ENCODE measurements around the gene FABP7. TPM values are rescaled to one million over a fixed set of nuclear protein-coding genes. Genes with fewer than 3 reads are reported as not detected.
A peak's percentile ranks its signal among the peaks of the same experiment; 100 is the strongest.

FABP7 gene
- polyA plus RNA-seq, 1 donor = 0.13 TPM

GRCh38 chr6:122792766-122793165 is 13.2 kb downstream of the FABP7 start:
- H3K4me3 ChIP-seq (ENCODE audit: low read length) = no peak overlapping the region
- H3K9me3 ChIP-seq (ENCODE audit: control insufficient read depth, low read depth, low read length) = no peaks in the 10 kb centered on the region
- no CpG with 5 or more reads among the region's 2 CpGs for WGBS (ENCODE audit: insufficient coverage, low lambda C conversion rate)
- no peaks in the 10 kb centered on the region for H3K36me3 ChIP-seq (ENCODE audit: control insufficient read depth, insufficient read depth, low read length)
- peak in 1 of 2 donors; percentile 13 for DNase-seq
- peaks cover 32% of the 10 kb centered on the region for H3K4me1 ChIP-seq (ENCODE audit: control insufficient read depth, insufficient read depth, low read length)
- peak overlapping the region; percentile 88 for H3K27ac ChIP-seq (ENCODE audit: low read length)
- H3K27me3 ChIP-seq (ENCODE audit: control insufficient read depth, insufficient read depth, low read length) = no peaks in the 10 kb centered on the region

GRCh38 chr6:122797537-122797936 is 18.0 kb downstream of the FABP7 start:
- no peak overlapping the region for H3K4me3 ChIP-seq (ENCODE audit: low read length)
- no peaks in the 10 kb centered on the region for H3K36me3 ChIP-seq (ENCODE audit: control insufficient read depth, insufficient read depth, low read length)
- no peak for DNase-seq
- no peaks in the 10 kb centered on the region for H3K9me3 ChIP-seq (ENCODE audit: control insufficient read depth, low read depth, low read length)
- H3K4me1 ChIP-seq (ENCODE audit: control insufficient read depth, insufficient read depth, low read length) = peaks cover 45% of the 10 kb centered on the region
- H3K27me3 ChIP-seq (ENCODE audit: control insufficient read depth, insufficient read depth, low read length) = no peaks in the 10 kb centered on the region
- WGBS (ENCODE audit: insufficient coverage, low lambda C conversion rate) = no CpG with 5 or more reads among the region's 3 CpGs
- peak overlapping the region; percentile 71 for H3K27ac ChIP-seq (ENCODE audit: low read length)

- Histone ChIP-seq H3K9me3 (ENCODE audit: control insufficient read depth, low read depth, low read length) (no peaks in the 10 kb centered on the region), H3K27me3 (ENCODE audit: control insufficient read depth, insufficient read depth, low read length) (no peaks in the 10 kb centered on the region), H3K4me1 (ENCODE audit: control insufficient read depth, insufficient read depth, low read length) (peaks cover 39% of the 10 kb centered on the region), H3K4me3 (ENCODE audit: low read length) (no peak overlapping the region), H3K36me3 (ENCODE audit: control insufficient read depth, insufficient read depth, low read length) (no peaks in the 10 kb centered on the region), H3K27ac (ENCODE audit: low read length) (peak overlapping the region; percentile 71)
- peak; percentile 81 to 94 for DNase-seq
- WGBS (ENCODE audit: insufficient coverage, low lambda C conversion rate) = 0% methylated on average over 3 of the region's 6 CpGs
Observed at GRCh38 chr6:122798099-122798641, 18.7 kb downstream of the FABP7 start.

- peak in 1 of 2 donors; percentile 22 for DNase-seq
- H3K4me1 ChIP-seq (ENCODE audit: control insufficient read depth, insufficient read depth, low read length) = peaks cover 38% of the 10 kb centered on the region
- no peaks in the 10 kb centered on the region for H3K36me3 ChIP-seq (ENCODE audit: control insufficient read depth, insufficient read depth, low read length)
- H3K27ac ChIP-seq (ENCODE audit: low read length) = peak overlapping the region; percentile 71
- H3K4me3 ChIP-seq (ENCODE audit: low read length) = no peak overlapping the region
- WGBS (ENCODE audit: insufficient coverage, low lambda C conversion rate) = 57% methylated on average over 2 of the region's 4 CpGs
- no peaks in the 10 kb centered on the region for H3K9me3 ChIP-seq (ENCODE audit: control insufficient read depth, low read depth, low read length)
- H3K27me3 ChIP-seq (ENCODE audit: control insufficient read depth, insufficient read depth, low read length) = no peaks in the 10 kb centered on the region
Observed at GRCh38 chr6:122799140-122799745, 19.7 kb downstream of the FABP7 start.

GRCh38 chr6:122799916-122800686 is 20.6 kb downstream of the FABP7 start:
- Histone ChIP-seq H3K4me3 (ENCODE audit: low read length) (no peak overlapping the region), H3K9me3 (ENCODE audit: control insufficient read depth, low read depth, low read length) (no peaks in the 10 kb centered on the region), H3K36me3 (ENCODE audit: control insufficient read depth, insufficient read depth, low read length) (no peaks in the 10 kb centered on the region), H3K27me3 (ENCODE audit: control insufficient read depth, insufficient read depth, low read length) (no peaks in the 10 kb centered on the region), H3K4me1 (ENCODE audit: control insufficient read depth, insufficient read depth, low read length) (peaks cover 38% of the 10 kb centered on the region), H3K27ac (ENCODE audit: low read length) (peak overlapping the region; percentile 71)
- 88% methylated on average over 4 of the region's 5 CpGs for WGBS (ENCODE audit: insufficient coverage, low lambda C conversion rate)
- DNase-seq = peak in 1 of 2 donors; percentile 50

GRCh38 chr6:122800906-122801305 is 21.4 kb downstream of the FABP7 start:
- no peak overlapping the region for H3K4me3 ChIP-seq (ENCODE audit: low read length)
- no peaks in the 10 kb centered on the region for H3K36me3 ChIP-seq (ENCODE audit: control insufficient read depth, insufficient read depth, low read length)
- no peak for DNase-seq
- H3K27ac ChIP-seq (ENCODE audit: low read length) = no peak overlapping the region
- no peaks in the 10 kb centered on the region for H3K27me3 ChIP-seq (ENCODE audit: control insufficient read depth, insufficient read depth, low read length)
- WGBS (ENCODE audit: insufficient coverage, low lambda C conversion rate) = no CpG with 5 or more reads among the region's 3 CpGs
- H3K9me3 ChIP-seq (ENCODE audit: control insufficient read depth, low read depth, low read length) = no peaks in the 10 kb centered on the region
- peaks cover 38% of the 10 kb centered on the region for H3K4me1 ChIP-seq (ENCODE audit: control insufficient read depth, insufficient read depth, low read length)

GRCh38 chr6:122801397-122801796 is 21.9 kb downstream of the FABP7 start:
- H3K4me1 ChIP-seq (ENCODE audit: control insufficient read depth, insufficient read depth, low read length) = peaks cover 38% of the 10 kb centered on the region

GRCh38 chr6:122803171-122803661 is 23.7 kb downstream of the FABP7 start:
- DNase-seq = no peak
- WGBS (ENCODE audit: insufficient coverage, low lambda C conversion rate) = no CpG with 5 or more reads among the region's 4 CpGs

More at GRCh38 chr6:122801397-122801796, 21.9 kb downstream of the FABP7 start:
- Histone ChIP-seq H3K4me3 (ENCODE audit: low read length) (no peak overlapping the region), H3K27me3 (ENCODE audit: control insufficient read depth, insufficient read depth, low read length) (no peaks in the 10 kb centered on the region), H3K9me3 (ENCODE audit: control insufficient read depth, low read depth, low read length) (no peaks in the 10 kb centered on the region), H3K36me3 (ENCODE audit: control insufficient read depth, insufficient read depth, low read length) (peaks cover 3% of the 10 kb centered on the region), H3K27ac (ENCODE audit: low read length) (no peak overlapping the region)
- no peak for DNase-seq
- WGBS (ENCODE audit: insufficient coverage, low lambda C conversion rate) = 57% methylated on average over 1 of the region's 1 CpG

GRCh38 chr6:122804962-122805485 is 25.5 kb downstream of the FABP7 start:
- Histone ChIP-seq H3K4me1 (ENCODE audit: control insufficient read depth, insufficient read depth, low read length) (peaks cover 17% of the 10 kb centered on the region), H3K4me3 (ENCODE audit: low read length) (no peak overlapping the region), H3K9me3 (ENCODE audit: control insufficient read depth, low read depth, low read length) (no peaks in the 10 kb centered on the region), H3K27me3 (ENCODE audit: control insufficient read depth, insufficient read depth, low read length) (no peaks in the 10 kb centered on the region), H3K27ac (ENCODE audit: low read length) (no peak overlapping the region), H3K36me3 (ENCODE audit: control insufficient read depth, insufficient read depth, low read length) (peaks cover 5% of the 10 kb centered on the region)
- WGBS (ENCODE audit: insufficient coverage, low lambda C conversion rate) = 91% methylated on average over 5 of the region's 5 CpGs
- DNase-seq = no peak

More at GRCh38 chr6:122803171-122803661, 23.7 kb downstream of the FABP7 start:
- Histone ChIP-seq H3K9me3 (ENCODE audit: control insufficient read depth, low read depth, low read length) (no peaks in the 10 kb centered on the region), H3K4me1 (ENCODE audit: control insufficient read depth, insufficient read depth, low read length) (peaks cover 32% of the 10 kb centered on the region), H3K27me3 (ENCODE audit: control insufficient read depth, insufficient read depth, low read length) (no peaks in the 10 kb centered on the region), H3K4me3 (ENCODE audit: low read length) (no peak overlapping the region), H3K36me3 (ENCODE audit: control insufficient read depth, insufficient read depth, low read length) (peaks cover 3% of the 10 kb centered on the region), H3K27ac (ENCODE audit: low read length) (peak overlapping the region; percentile 26)

GRCh38 chr6:122806291-122806690 is 26.8 kb downstream of the FABP7 start:
- Histone ChIP-seq H3K9me3 (ENCODE audit: control insufficient read depth, low read depth, low read length) (no peaks in the 10 kb centered on the region), H3K27me3 (ENCODE audit: control insufficient read depth, insufficient read depth, low read length) (no peaks in the 10 kb centered on the region), H3K36me3 (ENCODE audit: control insufficient read depth, insufficient read depth, low read length) (peaks cover 10% of the 10 kb centered on the region), H3K4me1 (ENCODE audit: control insufficient read depth, insufficient read depth, low read length) (peaks cover 5% of the 10 kb centered on the region), H3K27ac (ENCODE audit: low read length) (no peak overlapping the region), H3K4me3 (ENCODE audit: low read length) (no peak overlapping the region)
- WGBS (ENCODE audit: insufficient coverage, low lambda C conversion rate) = no CpG with 5 or more reads among the region's 2 CpGs
- no peak for DNase-seq
